ENCODE measurements around the gene CDSN. TPM values are rescaled to one million over a fixed set of nuclear protein-coding genes. Genes with fewer than 3 reads are reported as not detected.

CDSN gene
- total and polyA plus RNA-seq, 2 donors (not counting 3 experiments of a cell fraction or from before 2014, with no cell fraction given) = not detected

- Histone ChIP-seq H3K4me1 (ENCODE audit: control insufficient read depth, extremely low read depth, insufficient read depth, low read length) (peaks cover 8% of the 10 kb centered on the region), H3K9ac (replicated peaks; ENCODE audit: extremely low read depth, insufficient read depth, low read length) (no peak overlapping the region), H3K36me3 (ENCODE audit: control insufficient read depth in 2 of 2, extremely low read depth in 1 of 2, insufficient read depth in 2 of 2, low read length in 2 of 2) (peaks cover 0 to 8% of the 10 kb centered on the region in 2 experiments), H3K4me3 (replicated peaks in 1 of 3; ENCODE audit: insufficient read depth in 1 of 3, low read depth in 1 of 3, low read length in 3 of 3) (no peak overlapping the region), H3K4me2 (ENCODE audit: insufficient read depth, low read length) (no peak overlapping the region), H2AFZ (ENCODE audit: low read depth, low read length) (peak overlapping the region; percentile 13), H3K27ac (ENCODE audit: insufficient read depth, low read depth, low read length) (no peak overlapping the region), H3K27me3 (ENCODE audit: control insufficient read depth in 2 of 2, insufficient read depth in 2 of 2, low read length in 2 of 2) (no peaks in the 10 kb centered on the region), H3K79me2 (ENCODE audit: control insufficient read depth, insufficient read depth, low read length) (no peaks in the 10 kb centered on the region), H3K9me3 (replicated peaks; ENCODE audit: control insufficient read depth, insufficient read depth, low read length) (no peaks in the 10 kb centered on the region), H3K9me1 (replicated peaks; ENCODE audit: control insufficient read depth, extremely low read depth, insufficient read depth, low read length) (no peaks in the 10 kb centered on the region), H4K20me1 (replicated peaks; ENCODE audit: control insufficient read depth, extremely low read depth, insufficient read depth, low read length) (no peaks in the 10 kb centered on the region)
- CTCF ChIA-PET = interaction anchor here (0.9 to 6.2 kb wide), 6 partner anchors 8 to 686 kb away, joined by 3 to 174 read pairs (median 10); partner anchors contain the start of gene TCF19
- no peak for DNase-seq (ENCODE audit: low read depth, low spot score)
- intact Hi-C loops (cut with micrococcal nuclease) = loop anchor here (5.0 kb wide), 1 partner anchor 303 kb away; no protein-coding TSS in a partner anchor
- no peak for TF ChIP-seq GATA2 (IDR thresholded peaks at IDR 0.05; ENCODE audit: insufficient read depth, insufficient read length, low read depth, low read length)
- no peak for TF ChIP-seq MYC (IDR thresholded peaks at IDR 0.05; ENCODE audit: low read depth, low read length)
- no peak for TF ChIP-seq JUN (IDR thresholded peaks at IDR 0.05; ENCODE audit: borderline replicate concordance, insufficient read depth, insufficient read length, low read depth)
- no peak for TF ChIP-seq POLR2AphosphoS5 (IDR thresholded peaks at IDR 0.05; ENCODE audit: insufficient read depth, low read depth, low read length)
- no peak for TF ChIP-seq EZH2 (IDR thresholded peaks at IDR 0.05; ENCODE audit: borderline replicate concordance, low read depth, low read length, severe bottlenecking)
- no peak for TF ChIP-seq POLR2A (IDR thresholded peaks at IDR 0.05; ENCODE audit: low read depth, low read length)
- no peak for TF ChIP-seq MAX (IDR thresholded peaks at IDR 0.05; ENCODE audit: insufficient read depth, insufficient read length)
- TF ChIP-seq CTCF (IDR thresholded peaks at IDR 0.05; ENCODE audit: extremely low read depth in 1 of 2, insufficient read depth in 1 of 2, low read depth in 1 of 2, low read length in 2 of 2) = no peak
- no peak for TF ChIP-seq FOS (IDR thresholded peaks at IDR 0.05; ENCODE audit: borderline replicate concordance, insufficient read depth, low read length)
- no TSS peak for BruUV-seq (replicated peaks)
- POLR2A ChIA-PET = interaction anchor here (0.6 kb wide), 1 partner anchor 25 kb away, joined by 4 read pairs; the partner anchor contains the start of gene PSORS1C1
- FAIRE-seq = no peak
- dilution Hi-C loops (cut with MboI; ENCODE audit: extremely low pct_ligation_motif_present, low sequenced_read_pairs) = no loop called here
These were observed 19.4 kb upstream of the CDSN start for GRCh38 chr6:31139599-31139998.
